ENCODE data around the gene CAPN5. TPM values are rescaled to one million over a fixed set of nuclear protein-coding genes. Genes with fewer than 3 reads are reported as not detected.

The CAPN5 gene
- total and polyA plus RNA-seq, 2 donors (not counting 1 experiment from before 2014, with no cell fraction given), result 17.5 to 20.4 TPM

- H3K4me1 ChIP-seq (ENCODE audit: control insufficient read depth, extremely low read depth, insufficient read depth, low read length), result no peaks in the 10 kb centered on the region
- H3K9me3 ChIP-seq (ENCODE audit: control insufficient read depth, insufficient read depth, low read depth, low read length), result no peaks in the 10 kb centered on the region
- H3K36me3 ChIP-seq (ENCODE audit: control insufficient read depth, insufficient read depth, low read length), result no peaks in the 10 kb centered on the region
- no peak overlapping the region for H2AFZ ChIP-seq (ENCODE audit: low read length)
- H4K20me1 ChIP-seq (ENCODE audit: control insufficient read depth, extremely low read depth, insufficient read depth, low read length), result no peaks in the 10 kb centered on the region
- H3K27ac ChIP-seq (ENCODE audit: insufficient read depth, low read length), result no peak overlapping the region
- TF ChIP-seq, protein P1, sequence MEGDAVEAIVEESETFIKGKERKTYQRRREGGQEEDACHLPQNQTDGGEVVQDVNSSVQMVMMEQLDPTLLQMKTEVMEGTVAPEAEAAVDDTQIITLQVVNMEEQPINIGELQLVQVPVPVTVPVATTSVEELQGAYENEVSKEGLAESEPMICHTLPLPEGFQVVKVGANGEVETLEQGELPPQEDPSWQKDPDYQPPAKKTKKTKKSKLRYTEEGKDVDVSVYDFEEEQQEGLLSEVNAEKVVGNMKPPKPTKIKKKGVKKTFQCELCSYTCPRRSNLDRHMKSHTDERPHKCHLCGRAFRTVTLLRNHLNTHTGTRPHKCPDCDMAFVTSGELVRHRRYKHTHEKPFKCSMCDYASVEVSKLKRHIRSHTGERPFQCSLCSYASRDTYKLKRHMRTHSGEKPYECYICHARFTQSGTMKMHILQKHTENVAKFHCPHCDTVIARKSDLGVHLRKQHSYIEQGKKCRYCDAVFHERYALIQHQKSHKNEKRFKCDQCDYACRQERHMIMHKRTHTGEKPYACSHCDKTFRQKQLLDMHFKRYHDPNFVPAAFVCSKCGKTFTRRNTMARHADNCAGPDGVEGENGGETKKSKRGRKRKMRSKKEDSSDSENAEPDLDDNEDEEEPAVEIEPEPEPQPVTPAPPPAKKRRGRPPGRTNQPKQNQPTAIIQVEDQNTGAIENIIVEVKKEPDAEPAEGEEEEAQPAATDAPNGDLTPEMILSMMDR (conservative IDR thresholded peaks at IDR 0.05 in 1 of 2, IDR thresholded peaks at IDR 0.05 in 1 of 2; ENCODE audit: low read depth in 1 of 2, low read length in 2 of 2), result no peak
- no peak for TF ChIP-seq EZH2 (IDR thresholded peaks at IDR 0.05; ENCODE audit: low read length, missing control alignments)
- no peaks in the 10 kb centered on the region for H3K79me2 ChIP-seq (ENCODE audit: control insufficient read depth, insufficient read depth, low read length)
- no peak overlapping the region for H3K4me2 ChIP-seq (ENCODE audit: extremely low read depth, insufficient read depth, low read length)
- no peak overlapping the region for H3K9ac ChIP-seq (ENCODE audit: insufficient read depth, low read length)
- H3K27me3 ChIP-seq (ENCODE audit: control insufficient read depth, insufficient read depth, low read length), result peaks cover 10% of the 10 kb centered on the region
- DNase-seq (ENCODE audit: low read depth in 2 of 2), result no peak
- no peak overlapping the region for H3K4me3 ChIP-seq (replicated peaks in 1 of 4; ENCODE audit: control extremely low read depth in 1 of 4, insufficient read depth in 1 of 4, low read depth in 3 of 4, low read length in 4 of 4)
Measured at GRCh38 chr11:77054084-77054483, 12.7 kb upstream of the CAPN5 start.

- Histone ChIP-seq H3K9ac (ENCODE audit: insufficient read depth, low read length) (no peak overlapping the region), H3K4me3 (replicated peaks in 1 of 4; ENCODE audit: control extremely low read depth in 1 of 4, insufficient read depth in 1 of 4, low read depth in 3 of 4, low read length in 4 of 4) (no peak overlapping the region)
Measured at GRCh38 chr11:77055101-77055561, 11.6 kb upstream of the CAPN5 start.

GRCh38 chr11:77055913-77056312, 10.9 kb upstream of the CAPN5 start:
- H3K79me2 ChIP-seq (ENCODE audit: control insufficient read depth, insufficient read depth, low read length), result no peaks in the 10 kb centered on the region
- peaks cover 10% of the 10 kb centered on the region for H3K27me3 ChIP-seq (ENCODE audit: control insufficient read depth, insufficient read depth, low read length)
- no peaks in the 10 kb centered on the region for H3K9me3 ChIP-seq (ENCODE audit: control insufficient read depth, insufficient read depth, low read depth, low read length)
- TF ChIP-seq, protein P1 (conservative IDR thresholded peaks at IDR 0.05 in 1 of 2, IDR thresholded peaks at IDR 0.05 in 1 of 2; ENCODE audit: low read depth in 1 of 2, low read length in 2 of 2), result no peak
- TF ChIP-seq EZH2 (IDR thresholded peaks at IDR 0.05; ENCODE audit: low read length, missing control alignments), result no peak
- no peaks in the 10 kb centered on the region for H4K20me1 ChIP-seq (ENCODE audit: control insufficient read depth, extremely low read depth, insufficient read depth, low read length)
- no peak overlapping the region for H3K4me3 ChIP-seq (replicated peaks in 1 of 4; ENCODE audit: control extremely low read depth in 1 of 4, insufficient read depth in 1 of 4, low read depth in 3 of 4, low read length in 4 of 4)
- H2AFZ ChIP-seq (ENCODE audit: low read length), result no peak overlapping the region
- no peak overlapping the region for H3K9ac ChIP-seq (ENCODE audit: insufficient read depth, low read length)
- no peak overlapping the region for H3K27ac ChIP-seq (ENCODE audit: insufficient read depth, low read length)
- no peaks in the 10 kb centered on the region for H3K36me3 ChIP-seq (ENCODE audit: control insufficient read depth, insufficient read depth, low read length)
- DNase-seq (ENCODE audit: low read depth in 2 of 2), result no peak
- no peak overlapping the region for H3K4me2 ChIP-seq (ENCODE audit: extremely low read depth, insufficient read depth, low read length)
- H3K4me1 ChIP-seq (ENCODE audit: control insufficient read depth, extremely low read depth, insufficient read depth, low read length), result no peaks in the 10 kb centered on the region

More at GRCh38 chr11:77055101-77055561, 11.6 kb upstream of the CAPN5 start:
- TF ChIP-seq, protein P1 (conservative IDR thresholded peaks at IDR 0.05 in 1 of 2, IDR thresholded peaks at IDR 0.05 in 1 of 2; ENCODE audit: low read depth in 1 of 2, low read length in 2 of 2), result no peak
- no peak for TF ChIP-seq EZH2 (IDR thresholded peaks at IDR 0.05; ENCODE audit: low read length, missing control alignments)
- Histone ChIP-seq H3K27me3 (ENCODE audit: control insufficient read depth, insufficient read depth, low read length) (peaks cover 10% of the 10 kb centered on the region), H3K9me3 (ENCODE audit: control insufficient read depth, insufficient read depth, low read depth, low read length) (no peaks in the 10 kb centered on the region), H4K20me1 (ENCODE audit: control insufficient read depth, extremely low read depth, insufficient read depth, low read length) (no peaks in the 10 kb centered on the region), H3K27ac (ENCODE audit: insufficient read depth, low read length) (no peak overlapping the region), H3K4me1 (ENCODE audit: control insufficient read depth, extremely low read depth, insufficient read depth, low read length) (no peaks in the 10 kb centered on the region), H3K4me2 (ENCODE audit: extremely low read depth, insufficient read depth, low read length) (no peak overlapping the region), H3K79me2 (ENCODE audit: control insufficient read depth, insufficient read depth, low read length) (no peaks in the 10 kb centered on the region), H3K36me3 (ENCODE audit: control insufficient read depth, insufficient read depth, low read length) (no peaks in the 10 kb centered on the region), H2AFZ (ENCODE audit: low read length) (no peak overlapping the region)
- no peak for DNase-seq (ENCODE audit: low read depth in 2 of 2)

Measured in fibroblast of lung (primary cell).